Measurements from ENCODE around the gene USP21.

USP21 gene

DNA sequence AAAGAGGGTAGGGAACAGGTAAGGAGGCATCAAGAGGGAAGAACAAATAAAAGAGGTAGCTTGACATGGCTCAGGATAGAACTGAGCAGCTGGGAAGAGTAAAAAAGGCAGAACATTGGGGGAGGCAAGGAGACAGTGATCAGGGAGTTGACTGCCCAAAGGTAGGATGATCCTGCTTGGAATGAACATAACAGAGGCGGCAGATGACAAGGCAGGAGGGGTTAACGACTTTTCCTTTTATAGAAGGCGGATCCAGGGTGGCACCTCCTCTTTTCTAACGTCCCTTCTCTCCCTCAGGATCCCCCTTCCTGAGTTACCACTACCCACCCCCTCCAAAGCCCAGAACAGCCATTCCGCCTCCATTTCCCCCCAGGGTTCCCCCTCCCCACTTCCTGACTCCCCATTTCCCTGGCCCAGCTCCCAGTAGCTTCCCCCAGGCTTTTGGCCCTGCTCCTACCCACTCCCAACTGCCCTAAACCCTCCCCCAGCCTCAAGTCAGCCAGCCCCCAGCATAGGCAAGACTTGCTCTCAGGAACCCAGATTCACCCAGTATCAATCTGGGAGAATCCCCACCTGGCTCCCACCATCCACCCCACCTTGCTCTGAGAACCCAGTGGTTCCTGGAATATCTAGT is 40.3 kb downstream of the USP21 start:
- DNase-seq (ENCODE audit: low spot score), result no peak
- TF ChIP-seq, protein P1, sequence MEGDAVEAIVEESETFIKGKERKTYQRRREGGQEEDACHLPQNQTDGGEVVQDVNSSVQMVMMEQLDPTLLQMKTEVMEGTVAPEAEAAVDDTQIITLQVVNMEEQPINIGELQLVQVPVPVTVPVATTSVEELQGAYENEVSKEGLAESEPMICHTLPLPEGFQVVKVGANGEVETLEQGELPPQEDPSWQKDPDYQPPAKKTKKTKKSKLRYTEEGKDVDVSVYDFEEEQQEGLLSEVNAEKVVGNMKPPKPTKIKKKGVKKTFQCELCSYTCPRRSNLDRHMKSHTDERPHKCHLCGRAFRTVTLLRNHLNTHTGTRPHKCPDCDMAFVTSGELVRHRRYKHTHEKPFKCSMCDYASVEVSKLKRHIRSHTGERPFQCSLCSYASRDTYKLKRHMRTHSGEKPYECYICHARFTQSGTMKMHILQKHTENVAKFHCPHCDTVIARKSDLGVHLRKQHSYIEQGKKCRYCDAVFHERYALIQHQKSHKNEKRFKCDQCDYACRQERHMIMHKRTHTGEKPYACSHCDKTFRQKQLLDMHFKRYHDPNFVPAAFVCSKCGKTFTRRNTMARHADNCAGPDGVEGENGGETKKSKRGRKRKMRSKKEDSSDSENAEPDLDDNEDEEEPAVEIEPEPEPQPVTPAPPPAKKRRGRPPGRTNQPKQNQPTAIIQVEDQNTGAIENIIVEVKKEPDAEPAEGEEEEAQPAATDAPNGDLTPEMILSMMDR (IDR thresholded peaks at IDR 0.05; ENCODE audit: extremely low read depth, missing control alignments), result no peak

DNA sequence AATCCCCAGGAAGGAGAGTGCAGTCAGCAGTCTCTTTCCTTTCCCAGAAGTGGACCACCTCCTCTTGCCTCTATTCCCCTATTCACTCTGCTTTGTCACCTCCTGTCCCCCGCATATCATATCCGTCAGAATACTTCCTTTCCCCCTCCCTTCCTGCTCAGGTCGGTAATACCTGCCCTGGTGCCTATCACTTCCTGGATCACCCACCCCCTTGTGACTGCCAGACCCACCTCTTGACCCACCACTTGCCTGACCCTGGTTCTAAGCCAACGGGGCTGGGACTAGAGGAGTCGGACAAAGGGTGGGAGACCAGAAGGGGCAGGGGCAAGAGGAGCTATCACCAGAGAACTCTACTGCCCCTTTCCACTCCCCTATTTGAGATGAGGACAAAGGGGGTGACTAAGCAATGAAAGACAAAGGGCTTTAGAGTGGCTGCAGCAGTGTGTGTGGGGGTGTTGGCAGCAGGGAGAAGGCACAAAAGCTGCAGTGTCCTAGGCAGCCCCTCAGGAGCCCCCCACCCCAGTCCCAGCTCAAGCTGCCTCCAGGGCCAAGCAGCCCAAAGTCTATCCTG is 41.2 kb downstream of the USP21 start:
- TF ChIP-seq, protein P1 (IDR thresholded peaks at IDR 0.05; ENCODE audit: extremely low read depth, missing control alignments), result no peak
- DNase-seq (ENCODE audit: low spot score), result no peak

DNA sequence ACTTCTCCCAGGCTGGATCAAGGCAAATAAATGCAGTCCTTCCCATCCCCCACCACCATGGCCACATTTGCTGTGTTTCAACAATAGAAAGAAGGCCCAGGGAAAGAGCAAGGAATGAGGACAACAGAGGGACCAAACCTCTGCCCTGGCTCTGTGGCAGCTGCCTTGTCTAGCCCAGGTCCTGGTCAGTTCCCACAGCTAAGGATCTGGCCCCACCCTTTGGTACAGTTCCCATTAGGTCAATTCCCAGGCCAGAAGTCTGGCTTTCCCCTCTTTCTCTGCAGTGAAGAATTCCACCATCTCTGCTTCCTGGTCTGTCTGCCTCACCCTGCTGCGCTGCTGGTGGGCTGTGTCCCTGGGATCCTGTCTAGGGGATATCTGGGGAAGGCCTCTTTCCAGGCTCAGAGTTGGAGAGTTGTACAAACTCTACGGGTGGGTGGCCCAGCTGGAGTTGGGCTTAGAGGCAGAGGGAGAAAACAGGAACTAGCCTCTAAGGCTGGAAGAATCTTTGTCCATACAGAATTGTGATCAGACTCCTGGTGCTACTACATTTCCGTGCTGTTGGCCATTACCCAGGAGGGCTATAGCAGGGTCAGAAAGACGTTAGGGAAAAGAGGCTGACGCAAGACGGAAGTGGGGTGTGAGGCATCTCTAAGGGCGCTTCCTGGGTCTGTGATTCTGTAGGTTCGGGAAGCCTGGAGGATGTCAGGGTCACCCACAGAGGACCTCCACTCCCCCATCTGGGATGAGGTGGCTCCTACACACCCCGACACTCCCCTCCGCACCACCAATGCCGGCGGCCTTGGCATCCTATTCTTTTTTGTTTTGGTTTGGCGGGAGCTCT is 41.9 kb downstream of the USP21 start:
- DNase-seq (ENCODE audit: low spot score), result no peak
- TF ChIP-seq, protein P1 (IDR thresholded peaks at IDR 0.05; ENCODE audit: extremely low read depth, missing control alignments), result no peak

DNA sequence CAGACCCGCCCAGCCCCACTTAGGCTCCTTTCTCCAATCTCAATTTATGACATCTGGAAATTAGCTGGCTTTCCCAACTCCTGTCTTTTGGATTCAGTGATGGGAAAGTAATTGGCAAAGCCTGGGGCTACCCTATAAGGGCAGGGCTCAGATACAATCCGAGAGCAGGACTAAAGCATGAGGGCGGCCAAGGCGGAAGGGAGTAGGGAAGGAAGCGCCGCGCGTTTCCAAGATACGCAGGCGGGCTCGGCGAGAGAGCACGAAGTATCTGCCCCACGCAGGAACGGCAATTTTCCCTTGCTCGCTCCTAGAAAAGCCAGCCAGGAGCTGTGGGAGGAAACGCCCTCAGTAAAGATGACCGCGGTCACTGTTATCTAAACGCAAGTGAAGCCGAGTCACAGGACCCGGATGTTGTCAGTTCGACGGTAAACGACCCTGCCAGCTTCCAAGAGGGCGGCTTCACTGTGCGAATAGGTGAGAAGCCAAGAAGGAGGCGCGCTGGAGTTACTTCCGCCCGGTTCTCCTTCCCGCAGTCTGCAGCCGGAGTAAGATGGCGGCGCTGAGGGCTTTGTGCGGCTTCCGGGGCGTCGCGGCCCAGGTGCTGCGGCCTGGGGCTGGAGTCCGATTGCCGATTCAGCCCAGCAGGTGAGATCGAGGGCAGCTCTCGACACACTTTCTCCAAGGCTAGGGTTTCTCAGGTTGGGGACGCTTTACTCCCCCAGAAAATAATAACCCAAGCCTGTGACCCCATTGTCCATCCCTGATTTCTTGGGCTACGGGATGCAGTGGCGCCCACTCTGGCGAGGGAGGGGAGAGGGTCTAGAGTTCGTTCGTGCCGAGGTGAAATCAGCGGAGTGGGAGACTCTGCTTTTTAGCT is 42.8 kb downstream of the USP21 start, which contains the start of gene NDUFS2:
NDUFS2 (plus strand) TSS at position 532 of the 877 bp plus-strand sequence; CDS start at position 551, 19 bp downstream.
- TF ChIP-seq, protein P1 (IDR thresholded peaks at IDR 0.05; ENCODE audit: extremely low read depth, missing control alignments), result no peak
- peak; percentile 93 for DNase-seq (ENCODE audit: low spot score)

DNA sequence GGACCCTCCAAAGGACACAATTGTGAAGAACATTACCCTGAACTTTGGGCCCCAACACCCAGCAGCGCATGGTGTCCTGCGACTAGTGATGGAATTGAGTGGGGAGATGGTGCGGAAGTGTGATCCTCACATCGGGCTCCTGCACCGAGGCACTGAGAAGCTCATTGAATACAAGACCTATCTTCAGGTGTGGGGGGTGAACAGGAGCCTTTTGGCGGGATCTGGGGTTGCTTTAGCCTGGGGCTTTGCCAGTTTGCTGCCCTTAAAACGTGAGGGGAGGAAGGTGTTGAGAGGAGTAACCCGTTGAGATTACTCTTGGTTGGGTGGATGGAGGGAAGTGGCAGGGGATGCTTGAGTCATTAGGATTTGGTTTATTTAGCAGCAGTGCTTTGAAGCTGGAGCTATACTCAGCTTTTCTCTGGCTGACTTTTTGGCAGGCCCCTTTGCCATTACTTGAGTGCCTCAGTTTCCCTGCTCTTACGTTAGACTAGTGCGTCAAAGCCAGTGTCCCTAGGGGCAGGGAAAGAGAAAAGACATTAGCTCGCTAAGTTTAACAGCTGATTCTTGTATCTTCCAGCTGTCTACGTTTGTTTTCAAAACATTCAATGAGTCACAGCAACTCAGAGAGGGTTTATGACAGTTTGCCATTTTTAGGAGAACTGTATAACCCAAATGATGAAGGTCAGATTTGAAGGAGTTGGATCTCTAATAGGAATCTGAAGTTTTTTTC is 47.3 kb downstream of the USP21 start:
- TF ChIP-seq, protein P1 (IDR thresholded peaks at IDR 0.05; ENCODE audit: extremely low read depth, missing control alignments), result no peak
- no peak for DNase-seq (ENCODE audit: low spot score)

DNA sequence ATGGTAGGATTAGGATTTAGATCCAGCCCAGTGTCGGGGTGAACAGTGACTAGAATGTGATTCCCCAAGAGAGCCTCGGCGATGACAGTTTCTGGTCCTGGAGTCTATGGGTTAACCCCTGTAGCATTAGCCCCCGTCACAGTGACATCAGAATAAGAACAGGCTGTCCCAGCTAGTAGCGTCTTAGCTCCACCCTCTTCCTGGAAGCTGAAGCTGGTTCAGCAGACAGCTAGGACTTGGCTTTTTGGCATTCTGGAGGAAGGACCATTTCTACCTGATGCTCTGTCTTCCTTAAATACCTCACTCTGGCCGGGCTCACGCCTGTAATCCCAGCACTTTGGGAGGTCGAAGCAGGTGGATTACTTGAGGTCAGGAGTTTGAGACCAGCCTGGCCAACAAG is 47.9 kb downstream of the USP21 start:
- TF ChIP-seq, protein P1 (IDR thresholded peaks at IDR 0.05; ENCODE audit: extremely low read depth, missing control alignments), result no peak
- DNase-seq (ENCODE audit: low spot score), result no peak
